ENCODE results near the gene MARCHF5. TPM values are rescaled to one million over a fixed set of nuclear protein-coding genes. Genes with fewer than 3 reads are reported as not detected.
"Not testable (repeated sequence)": the region's sequence is repeated elsewhere in the genome, so short reads cannot be mapped to it uniquely, and the experiment has no call there.

The MARCHF5 gene
- polyA plus RNA-seq, 1 experiment = 34.9 TPM

GRCh38 chr10:92384741-92385140 is 93.8 kb downstream of the MARCHF5 start:
- Histone ChIP-seq H3K4me3 (ENCODE audit: low read depth, low read length) (no peak overlapping the region), H3K27ac (ENCODE audit: low read depth, low read length) (no peak overlapping the region), H3K27me3 (ENCODE audit: control insufficient read depth, insufficient read depth, low read length) (peaks cover 2% of the 10 kb centered on the region), H3K9me3 (ENCODE audit: control insufficient read depth, insufficient read depth, low read length) (no peaks in the 10 kb centered on the region)
- no peak for DNase-seq (ENCODE audit: low read depth, low spot score)
- POLR2A ChIA-PET = no interaction called here
- TF ChIP-seq CTCF (IDR thresholded peaks at IDR 0.05; ENCODE audit: low read depth, low read length) = no peak
- CTCF ChIA-PET = no interaction called here

- no peak overlapping the region for H3K4me3 ChIP-seq (ENCODE audit: low read depth, low read length)
- ChIA-PET CTCF (no interaction called here), POLR2A (no interaction called here)
- DNase-seq (ENCODE audit: low read depth, low spot score) = no peak
- H3K9me3 ChIP-seq (ENCODE audit: control insufficient read depth, insufficient read depth, low read length) = no peaks in the 10 kb centered on the region
- TF ChIP-seq CTCF (IDR thresholded peaks at IDR 0.05; ENCODE audit: low read depth, low read length) = no peak
- H3K27ac ChIP-seq (ENCODE audit: low read depth, low read length) = no peak overlapping the region
- H3K27me3 ChIP-seq (ENCODE audit: control insufficient read depth, insufficient read depth, low read length) = peaks cover 2% of the 10 kb centered on the region
These were observed 94.9 kb downstream of the MARCHF5 start for GRCh38 chr10:92385831-92386230.

- no peak overlapping the region for H3K4me3 ChIP-seq (ENCODE audit: low read depth, low read length)
- POLR2A ChIA-PET = no interaction called here
- CTCF ChIA-PET = no interaction called here
- no peaks in the 10 kb centered on the region for H3K9me3 ChIP-seq (ENCODE audit: control insufficient read depth, insufficient read depth, low read length)
- DNase-seq (ENCODE audit: low read depth, low spot score) = peak; percentile 16
- H3K27me3 ChIP-seq (ENCODE audit: control insufficient read depth, insufficient read depth, low read length) = peaks cover 2% of the 10 kb centered on the region
- no peak overlapping the region for H3K27ac ChIP-seq (ENCODE audit: low read depth, low read length)
- TF ChIP-seq CTCF (IDR thresholded peaks at IDR 0.05; ENCODE audit: low read depth, low read length) = no peak
These were observed 96.4 kb downstream of the MARCHF5 start for GRCh38 chr10:92387289-92387940.

GRCh38 chr10:92393173-92393572 is 102.2 kb downstream of the MARCHF5 start:
- H3K27ac ChIP-seq (ENCODE audit: low read depth, low read length); H3K27me3 ChIP-seq (ENCODE audit: control insufficient read depth, insufficient read depth, low read length); CTCF ChIA-PET; H3K9me3 ChIP-seq (ENCODE audit: control insufficient read depth, insufficient read depth, low read length); DNase-seq (ENCODE audit: low read depth, low spot score); H3K4me3 ChIP-seq (ENCODE audit: low read depth, low read length); POLR2A ChIA-PET: not testable (repeated sequence)

- no peak for TF ChIP-seq CTCF (IDR thresholded peaks at IDR 0.05; ENCODE audit: low read depth, low read length)
- Histone ChIP-seq H3K4me3 (ENCODE audit: low read depth, low read length) (no peak overlapping the region), H3K27ac (ENCODE audit: low read depth, low read length) (no peak overlapping the region), H3K27me3 (ENCODE audit: control insufficient read depth, insufficient read depth, low read length) (no peaks in the 10 kb centered on the region), H3K9me3 (ENCODE audit: control insufficient read depth, insufficient read depth, low read length) (no peaks in the 10 kb centered on the region)
- POLR2A ChIA-PET = interaction anchor here (0.6 kb wide), 2 partner anchors 334 to 445 kb away, joined by 9 to 16 read pairs; no protein-coding TSS in a partner anchor
- CTCF ChIA-PET = interaction anchor here (0.5 kb wide), 1 partner anchor 69 kb away, joined by 3 read pairs; no protein-coding TSS in a partner anchor
- no peak for DNase-seq (ENCODE audit: low read depth, low spot score)
These were observed 104.3 kb downstream of the MARCHF5 start for GRCh38 chr10:92395271-92395670.

GRCh38 chr10:92402234-92402633 is 111.3 kb downstream of the MARCHF5 start:
- H3K9me3 ChIP-seq (ENCODE audit: control insufficient read depth, insufficient read depth, low read length); POLR2A ChIA-PET; CTCF ChIA-PET; H3K27ac ChIP-seq (ENCODE audit: low read depth, low read length); DNase-seq (ENCODE audit: low read depth, low spot score); H3K27me3 ChIP-seq (ENCODE audit: control insufficient read depth, insufficient read depth, low read length); H3K4me3 ChIP-seq (ENCODE audit: low read depth, low read length): not testable (repeated sequence)

Small RNA genes within 50 kb of the gene (small RNA-seq; reads per million reads assigned to genes)
- not detected for gene RF00019 (ENCODE audit: insufficient read length, low read depth)
- 0.81 reads per million for gene RNY3P12 (ENCODE audit: insufficient read length, low read depth)

Other genes with a start within 250 kb of the MARCHF5 start
- 0.36 TPM in 2 replicates for gene CPEB3, start 89 bp upstream of the MARCHF5 start, polyA plus RNA-seq (2011; rRNA removed)